A673 (cell line): ENCODE measurements around the gene CBLN3.

Experiments used
- EZH2 ChIP-seq: fragments of 200-600 bp; sonication (generic); IDR thresholded peaks from 2 replicates; pipeline ENCODE4 v1.6.1; 2017; ENCODE audit warnings: borderline replicate concordance, low read depth, mild to moderate bottlenecking, mixed read lengths, antibody characterized with exemption, low read length; ENCODE audit not compliant: poor library complexity, severe bottlenecking
- TF ChIP-seq, protein P1 (sequence below): fragments of 300-800, 200-600 bp; sonication (generic); conservative IDR thresholded peaks from 2 replicates; pipeline ENCODE4 v1.5.1; 2017; ENCODE audit warnings: low read depth, mild to moderate bottlenecking, antibody characterized with exemption, low read length, moderate library complexity, mixed read lengths

DNA sequence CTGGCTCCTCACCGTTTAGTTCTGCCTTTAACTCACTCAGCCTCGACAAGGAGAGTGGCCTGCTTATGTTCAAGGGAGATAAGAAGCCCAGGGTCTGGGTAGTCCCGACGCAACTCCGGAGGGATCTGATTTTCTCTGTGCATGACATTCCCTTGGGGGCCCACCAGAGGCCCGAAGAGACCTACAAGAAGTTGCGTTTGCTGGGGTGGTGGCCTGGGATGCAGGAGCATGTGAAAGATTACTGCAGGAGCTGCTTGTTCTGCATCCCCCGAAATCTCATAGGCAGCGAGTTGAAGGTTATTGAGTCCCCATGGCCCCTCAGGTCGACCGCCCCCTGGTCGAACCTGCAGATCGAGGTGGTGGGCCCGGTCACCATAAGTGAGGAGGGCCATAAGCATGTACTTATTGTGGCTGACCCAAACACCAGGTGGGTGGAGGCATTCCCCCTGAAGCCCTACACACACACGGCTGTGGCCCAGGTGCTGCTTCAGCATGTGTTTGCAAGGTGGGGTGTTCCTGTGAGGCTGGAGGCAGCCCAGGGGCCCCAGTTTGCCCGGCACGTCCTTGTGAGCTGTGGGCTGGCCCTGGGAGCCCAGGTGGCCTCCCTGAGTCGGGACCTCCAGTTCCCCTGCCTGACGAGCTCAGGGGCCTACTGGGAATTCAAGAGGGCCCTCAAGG, 13.1 kb downstream of the CBLN3 start:
- TF ChIP-seq, protein P1, sequence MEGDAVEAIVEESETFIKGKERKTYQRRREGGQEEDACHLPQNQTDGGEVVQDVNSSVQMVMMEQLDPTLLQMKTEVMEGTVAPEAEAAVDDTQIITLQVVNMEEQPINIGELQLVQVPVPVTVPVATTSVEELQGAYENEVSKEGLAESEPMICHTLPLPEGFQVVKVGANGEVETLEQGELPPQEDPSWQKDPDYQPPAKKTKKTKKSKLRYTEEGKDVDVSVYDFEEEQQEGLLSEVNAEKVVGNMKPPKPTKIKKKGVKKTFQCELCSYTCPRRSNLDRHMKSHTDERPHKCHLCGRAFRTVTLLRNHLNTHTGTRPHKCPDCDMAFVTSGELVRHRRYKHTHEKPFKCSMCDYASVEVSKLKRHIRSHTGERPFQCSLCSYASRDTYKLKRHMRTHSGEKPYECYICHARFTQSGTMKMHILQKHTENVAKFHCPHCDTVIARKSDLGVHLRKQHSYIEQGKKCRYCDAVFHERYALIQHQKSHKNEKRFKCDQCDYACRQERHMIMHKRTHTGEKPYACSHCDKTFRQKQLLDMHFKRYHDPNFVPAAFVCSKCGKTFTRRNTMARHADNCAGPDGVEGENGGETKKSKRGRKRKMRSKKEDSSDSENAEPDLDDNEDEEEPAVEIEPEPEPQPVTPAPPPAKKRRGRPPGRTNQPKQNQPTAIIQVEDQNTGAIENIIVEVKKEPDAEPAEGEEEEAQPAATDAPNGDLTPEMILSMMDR, result no peak
- TF ChIP-seq EZH2, result no peak
